HG03558 (cell line): ENCODE measurements around the gene SHLD2.
"Not testable (repeated sequence)": the region's sequence is repeated elsewhere in the genome, so short reads cannot be mapped to it uniquely, and the experiment has no call there.

Experiments used
- ATAC-seq: cut with Tn5 transposase; IDR thresholded peaks from one replicate; pipeline ENCODE4 v1.9.1; 2021; ENCODE audit warnings: moderate number of reproducible peaks; ENCODE audit not compliant: unreplicated experiment; ENCODE audit errors: extremely low read depth

SHLD2 gene

GRCh38 chr10:87133936-87134335 lies 38.9 kb downstream of the SHLD2 start:
- ATAC-seq = not testable (repeated sequence)

GRCh38 chr10:87134440-87134839 lies 39.4 kb downstream of the SHLD2 start:
- not testable (repeated sequence) for ATAC-seq

- ATAC-seq = not testable (repeated sequence)
Measured at GRCh38 chr10:87137478-87137877, 42.5 kb downstream of the SHLD2 start.

- not testable (repeated sequence) for ATAC-seq
Measured at GRCh38 chr10:87142230-87143108, 47.5 kb downstream of the SHLD2 start.

GRCh38 chr10:87143109-87143418 lies 48.1 kb downstream of the SHLD2 start:
- not testable (repeated sequence) for ATAC-seq

- ATAC-seq = not testable (repeated sequence)
Measured at GRCh38 chr10:87145598-87145997, 50.6 kb downstream of the SHLD2 start.

GRCh38 chr10:87149020-87149609 lies 54.1 kb downstream of the SHLD2 start:
- not testable (repeated sequence) for ATAC-seq

GRCh38 chr10:87151516-87151915 lies 56.5 kb downstream of the SHLD2 start:
- ATAC-seq = not testable (repeated sequence)

GRCh38 chr10:87156841-87157240 lies 61.8 kb downstream of the SHLD2 start:
- ATAC-seq = not testable (repeated sequence)

- not testable (repeated sequence) for ATAC-seq
Measured at GRCh38 chr10:87157821-87158220, 62.8 kb downstream of the SHLD2 start.

GRCh38 chr10:87162703-87163293 lies 67.8 kb downstream of the SHLD2 start:
- ATAC-seq = not testable (repeated sequence)

- ATAC-seq = not testable (repeated sequence)
Measured at GRCh38 chr10:87163414-87163813, 68.4 kb downstream of the SHLD2 start.

- not testable (repeated sequence) for ATAC-seq
Measured at GRCh38 chr10:87169857-87170256, 74.9 kb downstream of the SHLD2 start.

- ATAC-seq = not testable (repeated sequence)
Measured at GRCh38 chr10:87170705-87171104, 75.7 kb downstream of the SHLD2 start.

GRCh38 chr10:87171670-87172069 lies 76.7 kb downstream of the SHLD2 start:
- ATAC-seq = not testable (repeated sequence)

- not testable (repeated sequence) for ATAC-seq
Measured at GRCh38 chr10:87172178-87172577, 77.2 kb downstream of the SHLD2 start.

- ATAC-seq = not testable (repeated sequence)
Measured at GRCh38 chr10:87177587-87177986, 82.6 kb downstream of the SHLD2 start.

- ATAC-seq = not testable (repeated sequence)
Measured at GRCh38 chr10:87184421-87184820, 89.4 kb downstream of the SHLD2 start.

- not testable (repeated sequence) for ATAC-seq
Measured at GRCh38 chr10:87186016-87186415, 91.0 kb downstream of the SHLD2 start.

GRCh38 chr10:87187573-87187972 lies 92.6 kb downstream of the SHLD2 start:
- ATAC-seq = not testable (repeated sequence)

- not testable (repeated sequence) for ATAC-seq
Measured at GRCh38 chr10:87191841-87192240, 96.8 kb downstream of the SHLD2 start.
